Measurements from ENCODE around the gene GATA3. TPM values are rescaled to one million over a fixed set of nuclear protein-coding genes. Genes with fewer than 3 reads are reported as not detected.

GATA3 gene
- total and polyA plus RNA-seq, 2 donors: 6.5 to 17.5 TPM

GRCh38 chr10:8036506-8037198 lies 17.8 kb upstream of the GATA3 start:
- Histone ChIP-seq H3K4me1 (ENCODE audit: control insufficient read depth in 2 of 2, insufficient read depth in 2 of 2, low read length in 2 of 2) (peaks cover 2 to 38% of the 10 kb centered on the region in 2 donors), H3K9me3 (ENCODE audit: control insufficient read depth in 2 of 2, insufficient read depth in 1 of 2, low read length in 1 of 2) (peaks cover 0 to 3% of the 10 kb centered on the region in 2 donors), H3K27ac (ENCODE audit: low read depth in 1 of 2, low read length in 1 of 2) (no peak overlapping the region), H3K4me3 (ENCODE audit: low read length in 2 of 2) (no peak overlapping the region), H3K27me3 (ENCODE audit: control insufficient read depth in 2 of 2, insufficient read depth in 1 of 2, low read length in 1 of 2) (peaks cover 83 to 100% of the 10 kb centered on the region in 2 donors), H3K36me3 (ENCODE audit: control insufficient read depth in 2 of 2, insufficient read depth in 2 of 2, low read length in 1 of 2) (no peaks in the 10 kb centered on the region)
- DNase-seq (ENCODE audit: low read depth in 6 of 9, low spot score in 9 of 9): peak in 1 of 9 donors; percentile 15
- 13% methylated on average over 18 of the region's 18 CpGs for WGBS

GRCh38 chr10:8037199-8037801 lies 17.2 kb upstream of the GATA3 start:
- peaks cover 0 to 8% of the 10 kb centered on the region in 2 donors for H3K9me3 ChIP-seq (ENCODE audit: control insufficient read depth in 2 of 2, insufficient read depth in 1 of 2, low read length in 1 of 2)
- peaks cover 87 to 100% of the 10 kb centered on the region in 2 donors for H3K27me3 ChIP-seq (ENCODE audit: control insufficient read depth in 2 of 2, insufficient read depth in 1 of 2, low read length in 1 of 2)
- no peak overlapping the region for H3K27ac ChIP-seq (ENCODE audit: low read depth in 1 of 2, low read length in 1 of 2)
- DNase-seq (ENCODE audit: low read depth in 6 of 9, low spot score in 9 of 9): peak in 2 of 9 donors; percentile 10 to 37
- WGBS: 10% methylated on average over 32 of the region's 32 CpGs
- H3K4me1 ChIP-seq (ENCODE audit: control insufficient read depth in 2 of 2, insufficient read depth in 2 of 2, low read length in 2 of 2): peaks cover 2 to 38% of the 10 kb centered on the region in 2 donors
- no peak overlapping the region for H3K4me3 ChIP-seq (ENCODE audit: low read length in 2 of 2)
- H3K36me3 ChIP-seq (ENCODE audit: control insufficient read depth in 2 of 2, insufficient read depth in 2 of 2, low read length in 1 of 2): no peaks in the 10 kb centered on the region

- H3K4me3 ChIP-seq (ENCODE audit: low read length in 2 of 2): no peak overlapping the region
- H3K36me3 ChIP-seq (ENCODE audit: control insufficient read depth in 2 of 2, insufficient read depth in 2 of 2, low read length in 1 of 2): no peaks in the 10 kb centered on the region
- peak in 2 of 9 donors; percentile 19 to 57 for DNase-seq (ENCODE audit: low read depth in 6 of 9, low spot score in 9 of 9)
- WGBS: 12% methylated on average over 22 of the region's 22 CpGs
- H3K27me3 ChIP-seq (ENCODE audit: control insufficient read depth in 2 of 2, insufficient read depth in 1 of 2, low read length in 1 of 2): peaks cover 92 to 100% of the 10 kb centered on the region in 2 donors
- peaks cover 6 to 47% of the 10 kb centered on the region in 2 donors for H3K4me1 ChIP-seq (ENCODE audit: control insufficient read depth in 2 of 2, insufficient read depth in 2 of 2, low read length in 2 of 2)
- no peak overlapping the region for H3K27ac ChIP-seq (ENCODE audit: low read depth in 1 of 2, low read length in 1 of 2)
- peaks cover 0 to 11% of the 10 kb centered on the region in 2 donors for H3K9me3 ChIP-seq (ENCODE audit: control insufficient read depth in 2 of 2, insufficient read depth in 1 of 2, low read length in 1 of 2)
Measured at GRCh38 chr10:8037941-8038894, 16.3 kb upstream of the GATA3 start.

GRCh38 chr10:8039321-8039881 lies 15.1 kb upstream of the GATA3 start:
- peaks cover 0 to 19% of the 10 kb centered on the region in 2 donors for H3K9me3 ChIP-seq (ENCODE audit: control insufficient read depth in 2 of 2, insufficient read depth in 1 of 2, low read length in 1 of 2)
- H3K4me3 ChIP-seq (ENCODE audit: low read length in 2 of 2): no peak overlapping the region
- H3K36me3 ChIP-seq (ENCODE audit: control insufficient read depth in 2 of 2, insufficient read depth in 2 of 2, low read length in 1 of 2): no peaks in the 10 kb centered on the region
- no peak overlapping the region for H3K27ac ChIP-seq (ENCODE audit: low read depth in 1 of 2, low read length in 1 of 2)
- WGBS: 9% methylated on average over 10 of the region's 10 CpGs
- peak in 2 of 9 donors; percentile 8 to 34 for DNase-seq (ENCODE audit: low read depth in 6 of 9, low spot score in 9 of 9)
- peaks cover 92 to 100% of the 10 kb centered on the region in 2 donors for H3K27me3 ChIP-seq (ENCODE audit: control insufficient read depth in 2 of 2, insufficient read depth in 1 of 2, low read length in 1 of 2)
- peaks cover 14 to 49% of the 10 kb centered on the region in 2 donors for H3K4me1 ChIP-seq (ENCODE audit: control insufficient read depth in 2 of 2, insufficient read depth in 2 of 2, low read length in 2 of 2)

- Histone ChIP-seq H3K27me3 (ENCODE audit: control insufficient read depth in 2 of 2, insufficient read depth in 1 of 2, low read length in 1 of 2) (peaks cover 92 to 100% of the 10 kb centered on the region in 2 donors), H3K9me3 (ENCODE audit: control insufficient read depth in 2 of 2, insufficient read depth in 1 of 2, low read length in 1 of 2) (peaks cover 0 to 18% of the 10 kb centered on the region in 2 donors), H3K4me1 (ENCODE audit: control insufficient read depth in 2 of 2, insufficient read depth in 2 of 2, low read length in 2 of 2) (peaks cover 17 to 51% of the 10 kb centered on the region in 2 donors), H3K36me3 (ENCODE audit: control insufficient read depth in 2 of 2, insufficient read depth in 2 of 2, low read length in 1 of 2) (no peaks in the 10 kb centered on the region), H3K27ac (ENCODE audit: low read depth in 1 of 2, low read length in 1 of 2) (no peak overlapping the region), H3K4me3 (ENCODE audit: low read length in 2 of 2) (no peak overlapping the region)
- 11% methylated on average over 6 of the region's 6 CpGs for WGBS
- no peak for DNase-seq (ENCODE audit: low read depth in 6 of 9, low spot score in 9 of 9)
Measured at GRCh38 chr10:8040651-8041050, 13.8 kb upstream of the GATA3 start.

- H3K9me3 ChIP-seq (ENCODE audit: control insufficient read depth in 2 of 2, insufficient read depth in 1 of 2, low read length in 1 of 2): peaks cover 0 to 16% of the 10 kb centered on the region in 2 donors
- no peak overlapping the region for H3K27ac ChIP-seq (ENCODE audit: low read depth in 1 of 2, low read length in 1 of 2)
- H3K27me3 ChIP-seq (ENCODE audit: control insufficient read depth in 2 of 2, insufficient read depth in 1 of 2, low read length in 1 of 2): peaks cover 91 to 100% of the 10 kb centered on the region in 2 donors
- no peak overlapping the region for H3K4me3 ChIP-seq (ENCODE audit: low read length in 2 of 2)
- WGBS: 9% methylated on average over 10 of the region's 10 CpGs
- no peaks in the 10 kb centered on the region for H3K36me3 ChIP-seq (ENCODE audit: control insufficient read depth in 2 of 2, insufficient read depth in 2 of 2, low read length in 1 of 2)
- peak in 1 of 9 donors; percentile 19 for DNase-seq (ENCODE audit: low read depth in 6 of 9, low spot score in 9 of 9)
- peaks cover 17 to 53% of the 10 kb centered on the region in 2 donors for H3K4me1 ChIP-seq (ENCODE audit: control insufficient read depth in 2 of 2, insufficient read depth in 2 of 2, low read length in 2 of 2)
Measured at GRCh38 chr10:8041284-8041991, 13.1 kb upstream of the GATA3 start.

GRCh38 chr10:8041992-8042720 lies 12.3 kb upstream of the GATA3 start:
- Histone ChIP-seq H3K4me1 (ENCODE audit: control insufficient read depth in 2 of 2, insufficient read depth in 2 of 2, low read length in 2 of 2) (peaks cover 17 to 53% of the 10 kb centered on the region in 2 donors), H3K27me3 (ENCODE audit: control insufficient read depth in 2 of 2, insufficient read depth in 1 of 2, low read length in 1 of 2) (peaks cover 84 to 100% of the 10 kb centered on the region in 2 donors), H3K9me3 (ENCODE audit: control insufficient read depth in 2 of 2, insufficient read depth in 1 of 2, low read length in 1 of 2) (peaks cover 0 to 16% of the 10 kb centered on the region in 2 donors), H3K36me3 (ENCODE audit: control insufficient read depth in 2 of 2, insufficient read depth in 2 of 2, low read length in 1 of 2) (no peaks in the 10 kb centered on the region), H3K27ac (ENCODE audit: low read depth in 1 of 2, low read length in 1 of 2) (no peak overlapping the region), H3K4me3 (ENCODE audit: low read length in 2 of 2) (no peak overlapping the region)
- peak in 1 of 9 donors; percentile 29 for DNase-seq (ENCODE audit: low read depth in 6 of 9, low spot score in 9 of 9)
- 14% methylated on average over 17 of the region's 17 CpGs for WGBS

All from thymus (tissue), 11 donors.